Fibroblast of skin of back (primary cell): ENCODE results near the gene GYS2.

Experiments
- DNase-seq: peaks from one replicate; pipeline ENCODE4 v3.0.0-alpha.2; 2013

Gene GYS2

GRCh38 chr12:21502164-21502496, 102.5 kb downstream of the GYS2 start:
- peak; percentile 52 for DNase-seq

GRCh38 chr12:21501258-21502163, 103.1 kb downstream of the GYS2 start, which contains the start of the genes GOLT1B and RECQL:
TSS of gene GOLT1B (plus strand) at chr12:21501789. CDS start at chr12:21501924, 135 bp downstream.
TSS of gene RECQL (minus strand) at chr12:21501635. CDS start at chr12:21499570, 2,065 bp downstream.
- DNase-seq: peak; percentile 99

GRCh38 chr12:21500786-21501257, 103.8 kb downstream of the GYS2 start:
- no peak for DNase-seq

GRCh38 chr12:21499765-21500164, 104.9 kb downstream of the GYS2 start:
- no peak for DNase-seq
